ENCODE results near the gene C17orf78. TPM values are rescaled to one million over a fixed set of nuclear protein-coding genes. Genes with fewer than 3 reads are reported as not detected.

C17orf78 gene
- polyA plus RNA-seq, 1 experiment: not detected

DNA sequence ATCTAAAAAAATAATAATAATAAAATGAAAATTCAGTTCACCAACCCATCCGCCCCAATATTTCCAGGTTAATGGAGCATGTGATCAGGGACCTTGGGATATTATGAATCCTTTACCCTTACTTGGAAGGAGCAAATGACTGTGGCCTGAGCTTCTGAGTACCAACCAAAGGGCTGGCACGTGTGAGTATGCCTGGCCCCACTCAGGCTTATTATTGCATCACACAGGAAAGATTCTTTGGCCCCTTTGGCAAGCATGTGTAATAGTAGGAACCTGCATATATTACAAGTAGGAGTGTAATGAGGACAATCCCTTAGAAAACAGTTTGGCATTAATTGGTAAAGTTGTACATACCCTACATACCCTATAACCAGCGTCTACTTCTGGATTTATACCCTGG is 7.2 kb upstream of the C17orf78 start:
- ChIA-PET POLR2A (no interaction called here), CTCF (no interaction called here)
- no peaks in the 10 kb centered on the region for H3K36me3 ChIP-seq (ENCODE audit: control insufficient read depth, insufficient read depth, low read length)
- no peak for DNase-seq (ENCODE audit: low read depth)
- TF ChIP-seq, protein P1, sequence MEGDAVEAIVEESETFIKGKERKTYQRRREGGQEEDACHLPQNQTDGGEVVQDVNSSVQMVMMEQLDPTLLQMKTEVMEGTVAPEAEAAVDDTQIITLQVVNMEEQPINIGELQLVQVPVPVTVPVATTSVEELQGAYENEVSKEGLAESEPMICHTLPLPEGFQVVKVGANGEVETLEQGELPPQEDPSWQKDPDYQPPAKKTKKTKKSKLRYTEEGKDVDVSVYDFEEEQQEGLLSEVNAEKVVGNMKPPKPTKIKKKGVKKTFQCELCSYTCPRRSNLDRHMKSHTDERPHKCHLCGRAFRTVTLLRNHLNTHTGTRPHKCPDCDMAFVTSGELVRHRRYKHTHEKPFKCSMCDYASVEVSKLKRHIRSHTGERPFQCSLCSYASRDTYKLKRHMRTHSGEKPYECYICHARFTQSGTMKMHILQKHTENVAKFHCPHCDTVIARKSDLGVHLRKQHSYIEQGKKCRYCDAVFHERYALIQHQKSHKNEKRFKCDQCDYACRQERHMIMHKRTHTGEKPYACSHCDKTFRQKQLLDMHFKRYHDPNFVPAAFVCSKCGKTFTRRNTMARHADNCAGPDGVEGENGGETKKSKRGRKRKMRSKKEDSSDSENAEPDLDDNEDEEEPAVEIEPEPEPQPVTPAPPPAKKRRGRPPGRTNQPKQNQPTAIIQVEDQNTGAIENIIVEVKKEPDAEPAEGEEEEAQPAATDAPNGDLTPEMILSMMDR (IDR thresholded peaks at IDR 0.05; ENCODE audit: insufficient read depth, low read depth, low read length): no peak
- no peak overlapping the region for H3K4me3 ChIP-seq (ENCODE audit: low read depth, low read length)
- H3K27me3 ChIP-seq (ENCODE audit: control insufficient read depth, insufficient read depth, low read length): no peaks in the 10 kb centered on the region

DNA sequence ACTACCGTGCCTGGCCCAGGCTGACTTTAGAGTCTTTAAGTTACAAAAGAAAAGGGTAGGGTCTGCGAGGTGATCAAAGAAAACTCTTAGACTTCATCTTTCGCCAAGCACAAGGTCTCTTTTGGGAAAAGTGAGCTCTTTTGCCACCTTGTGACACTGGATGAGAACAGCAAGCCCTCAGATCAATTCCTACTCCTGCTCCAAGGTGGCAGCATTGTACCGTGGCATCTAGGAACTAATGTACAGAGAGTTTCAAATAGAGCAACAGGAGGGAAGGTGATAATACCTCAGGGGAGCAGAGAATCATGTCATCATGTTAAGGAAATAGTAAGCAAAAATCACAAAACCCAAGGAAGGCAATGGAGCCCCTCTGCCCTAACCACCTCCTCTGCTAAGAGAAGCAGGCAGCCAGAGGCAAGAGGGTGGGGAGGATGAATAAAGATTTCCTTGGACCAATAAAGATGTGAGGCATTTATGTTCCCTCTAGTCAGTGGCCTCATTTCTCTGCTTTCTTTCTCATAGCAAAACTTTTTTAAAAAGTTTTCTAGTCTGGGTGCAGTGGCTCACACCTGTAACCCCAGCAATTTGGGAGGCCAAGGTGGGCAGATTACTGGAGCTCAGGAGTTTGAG is 2.1 kb upstream of the C17orf78 start:
- DNase-seq (ENCODE audit: low read depth): no peak
- CTCF ChIA-PET: interaction anchor here (0.6 to 2.8 kb wide), 49 partner anchors 9 to 771 kb away, joined by 3 to 28 read pairs (median 4); partner anchors contain the start of genes DUSP14 and SYNRG
- POLR2A ChIA-PET: interaction anchor here (0.5 to 0.6 kb wide), 2 partner anchors 9 to 32 kb away, joined by 3 to 9 read pairs; no protein-coding TSS in a partner anchor
- TF ChIP-seq, protein P1 (IDR thresholded peaks at IDR 0.05; ENCODE audit: insufficient read depth, low read depth, low read length): peak; percentile 99
- no peaks in the 10 kb centered on the region for H3K36me3 ChIP-seq (ENCODE audit: control insufficient read depth, insufficient read depth, low read length)
- no peaks in the 10 kb centered on the region for H3K27me3 ChIP-seq (ENCODE audit: control insufficient read depth, insufficient read depth, low read length)
- no peak overlapping the region for H3K4me3 ChIP-seq (ENCODE audit: low read depth, low read length)

DNA sequence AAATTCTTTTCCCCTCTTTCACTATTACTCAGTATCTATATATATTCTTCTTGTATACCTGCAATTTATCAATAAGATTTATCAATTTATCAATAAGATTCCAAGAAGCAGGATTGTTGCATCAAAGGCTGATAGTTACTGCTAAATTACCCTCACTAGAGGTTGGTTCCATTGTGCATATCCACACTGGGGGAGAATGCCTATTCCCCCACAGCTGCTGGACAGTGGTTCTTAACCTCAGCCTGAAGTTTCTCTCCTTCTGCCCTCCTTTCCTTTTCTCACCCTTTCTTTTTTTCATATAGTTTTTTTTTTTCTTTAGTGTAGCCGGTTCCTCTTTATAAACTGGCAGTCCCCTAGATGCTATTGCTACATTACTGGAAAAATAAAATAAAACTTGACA is 6.3 kb downstream of the C17orf78 start:
- Histone ChIP-seq H3K4me3 (ENCODE audit: low read depth, low read length) (no peak overlapping the region), H3K27me3 (ENCODE audit: control insufficient read depth, insufficient read depth, low read length) (no peaks in the 10 kb centered on the region), H3K36me3 (ENCODE audit: control insufficient read depth, insufficient read depth, low read length) (no peaks in the 10 kb centered on the region)
- DNase-seq (ENCODE audit: low read depth): no peak
- ChIA-PET POLR2A (no interaction called here), CTCF (interaction anchor here (2.3 kb wide), 1 partner anchor 8 kb away, joined by 13 read pairs; no protein-coding TSS in a partner anchor)
- TF ChIP-seq, protein P1 (IDR thresholded peaks at IDR 0.05; ENCODE audit: insufficient read depth, low read depth, low read length): no peak

DNA sequence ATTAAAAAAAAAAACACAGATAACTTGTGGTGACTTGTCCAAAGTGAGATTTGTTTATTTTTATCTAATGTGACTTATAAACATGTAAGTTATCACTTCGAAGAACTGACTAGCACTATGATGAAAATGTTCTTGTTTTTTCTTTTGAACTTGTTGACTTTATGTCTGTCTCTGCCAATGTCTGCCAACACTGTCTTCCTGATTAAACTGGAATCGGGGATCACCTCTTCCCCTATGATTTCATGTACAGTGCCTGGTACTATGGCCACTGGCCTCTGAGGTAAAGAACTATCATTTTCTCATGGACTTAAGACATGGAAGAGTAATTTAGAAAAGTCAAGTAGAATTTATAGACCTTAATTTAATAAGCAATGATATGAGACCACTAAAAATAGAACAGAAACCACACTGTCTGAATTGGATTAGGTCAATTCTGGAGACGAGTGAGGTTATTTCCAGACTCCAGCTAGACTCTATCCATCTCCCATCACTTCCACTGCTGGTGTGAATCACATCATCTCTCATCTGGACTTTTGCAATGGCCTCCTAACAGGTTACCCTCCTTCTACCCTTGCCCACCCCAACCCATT is 8.9 kb downstream of the C17orf78 start:
- H3K27me3 ChIP-seq (ENCODE audit: control insufficient read depth, insufficient read depth, low read length): no peaks in the 10 kb centered on the region
- POLR2A ChIA-PET: no interaction called here
- CTCF ChIA-PET: interaction anchor here (2.9 kb wide), 1 partner anchor 11 kb away, joined by 12 read pairs; no protein-coding TSS in a partner anchor
- no peak for DNase-seq (ENCODE audit: low read depth)
- no peak overlapping the region for H3K4me3 ChIP-seq (ENCODE audit: low read depth, low read length)
- TF ChIP-seq, protein P1 (IDR thresholded peaks at IDR 0.05; ENCODE audit: insufficient read depth, low read depth, low read length): no peak
- no peaks in the 10 kb centered on the region for H3K36me3 ChIP-seq (ENCODE audit: control insufficient read depth, insufficient read depth, low read length)

DNA sequence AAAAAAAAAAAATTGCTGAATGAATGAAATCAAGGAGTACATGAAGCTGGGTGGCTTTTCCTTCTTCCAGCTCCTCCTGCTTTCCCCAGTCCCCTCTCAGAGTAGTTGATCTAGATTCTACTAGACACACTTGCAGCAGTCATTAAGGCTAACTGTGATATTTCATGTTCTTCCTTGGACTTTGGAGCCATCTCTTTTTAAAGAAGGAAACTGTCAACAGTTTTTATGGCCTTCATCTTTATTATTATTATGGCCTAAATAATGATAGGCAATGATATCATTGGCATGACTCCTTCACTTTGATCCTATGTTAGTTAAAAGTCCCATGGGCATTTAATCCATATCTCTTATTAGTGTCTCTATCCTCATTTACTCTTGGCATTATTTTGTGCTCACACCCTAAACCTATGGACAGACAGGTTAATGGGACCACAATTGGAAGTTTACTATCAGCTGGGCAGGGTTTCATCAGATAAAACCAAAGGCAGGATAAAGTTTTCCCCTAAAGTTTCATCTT is 9.7 kb downstream of the C17orf78 start:
- POLR2A ChIA-PET: no interaction called here

More for the DNA sequence above, 9.7 kb downstream of the C17orf78 start:
- TF ChIP-seq, protein P1 (IDR thresholded peaks at IDR 0.05; ENCODE audit: insufficient read depth, low read depth, low read length): no peak
- Histone ChIP-seq H3K36me3 (ENCODE audit: control insufficient read depth, insufficient read depth, low read length) (no peaks in the 10 kb centered on the region), H3K27me3 (ENCODE audit: control insufficient read depth, insufficient read depth, low read length) (no peaks in the 10 kb centered on the region), H3K4me3 (ENCODE audit: low read depth, low read length) (no peak overlapping the region)
- CTCF ChIA-PET: interaction anchor here (0.8 to 2.9 kb wide), 4 partner anchors 9 to 155 kb away, joined by 3 to 12 read pairs (median 6); partner anchors contain the start of gene C17orf78
- no peak for DNase-seq (ENCODE audit: low read depth)

Data from BJ (cell line).